H1 (cell line): ENCODE measurements around the gene AIFM2. TPM values are rescaled to one million over a fixed set of nuclear protein-coding genes. Genes with fewer than 3 reads are reported as not detected.

ENCODE experiments used
- CBX5 ChIP-seq: fragments of 300-800, 300-1000 bp; sonication (generic); IDR thresholded peaks from 2 replicates; pipeline ENCODE4 v1.7.1; 2016; ENCODE audit warnings: antibody characterized with exemption, low read length, low read depth
- EGR1 ChIP-seq: IDR thresholded peaks from 2 replicates; pipeline ENCODE4 v1.6.1; 2011; ENCODE audit warnings: low read depth, low read length, borderline replicate concordance
- GABPA ChIP-seq: IDR thresholded peaks from 2 replicates; pipeline ENCODE4 v1.6.1; 2011; ENCODE audit warnings: mild to moderate bottlenecking, low read length, moderate library complexity, borderline replicate concordance; ENCODE audit not compliant: insufficient read depth
- JUN ChIP-seq: IDR thresholded peaks from 2 replicates; pipeline ENCODE4 v1.6.1; 2011; ENCODE audit warnings: low read depth, mild to moderate bottlenecking, improper control_type of control experiment, low read length
- RBBP5 ChIP-seq: IDR thresholded peaks from 2 replicates; pipeline ENCODE4 v1.7.1; 2012; ENCODE audit warnings: low read depth, mild to moderate bottlenecking, inconsistent platforms, low read length, moderate library complexity, borderline replicate concordance
- RXRA ChIP-seq: IDR thresholded peaks from 2 replicates; pipeline ENCODE4 v1.6.1; 2011; ENCODE audit warnings: low read depth, mild to moderate bottlenecking, low read length, moderate library complexity; ENCODE audit not compliant: insufficient read depth
- TEAD4 ChIP-seq: IDR thresholded peaks from 2 replicates; pipeline ENCODE4 v1.6.1; 2012; ENCODE audit warnings: low read depth, low read length, inconsistent platforms, mixed read lengths
- polyA plus RNA-seq, 7 experiments: library from polyadenylated mRNA; depleted of rRNA in 3 of 7; stranded (reverse) in 5 of 7; unstranded in 2 of 7; fragments of >200 nt in 5 of 7; fragments of 200-250 nt in 2 of 7; gene quantifications; 1 replicate in 5 of 7; 2 replicates in 1 of 7; 4 replicates in 1 of 7; pipeline versions ENCODE4 v1.2.1 to v1.2.3, GENCODE V29; 2011 to 2013; ENCODE audit warnings: missing spikeins in 2 of 7, mixed read lengths in 2 of 7
- total RNA-seq: library from RNA; stranded (reverse); fragmentation: NEBNext Ultra II Directional; extraction: Animal tissue kit (Norgen Biotek cat#: 25700); gene quantifications from 2 replicates; pipeline ENCODE4 v1.2.1, GENCODE V29; 2021
- TF ChIP-seq, protein P1 (sequence below): fragments of 300-600 bp; sonication (generic); IDR thresholded peaks from 2 replicates; pipeline ENCODE4 v1.7.1; 2012; ENCODE audit warnings: low read length, moderate library complexity, mild to moderate bottlenecking, inconsistent platforms; ENCODE audit not compliant: insufficient replicate concordance
- TF ChIP-seq, protein P2 (sequence below): IDR thresholded peaks from 2 replicates; pipeline ENCODE4 v1.6.1; 2011; ENCODE audit warnings: low read depth, mild to moderate bottlenecking, low read length; ENCODE audit not compliant: insufficient read depth

The AIFM2 gene
- total and polyA plus RNA-seq, 2 of the 8 experiments (the other 6 are each of a cell fraction or from before 2014, with no cell fraction given) = 4.0 TPM

DNA sequence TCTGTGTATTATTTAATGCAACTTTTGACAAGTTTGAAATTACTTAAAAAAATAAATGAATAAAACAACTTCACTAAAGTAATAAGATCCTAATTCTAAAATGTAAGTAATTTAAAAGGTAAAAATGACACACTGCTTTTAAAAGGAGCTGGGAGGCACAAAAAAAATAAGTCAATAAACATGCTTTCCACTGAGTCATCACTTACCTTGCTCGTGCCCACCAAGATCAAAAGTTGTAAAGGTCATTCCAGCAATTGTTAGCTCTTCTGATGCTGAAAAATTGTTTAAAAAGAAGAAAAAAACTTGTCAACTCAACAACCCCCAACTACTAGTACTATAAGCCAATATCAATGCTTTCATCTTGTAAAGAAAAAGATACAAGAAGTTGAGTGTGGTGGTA lies 28.2 kb upstream of the AIFM2 start (continued):
- TF ChIP-seq, protein P1, sequence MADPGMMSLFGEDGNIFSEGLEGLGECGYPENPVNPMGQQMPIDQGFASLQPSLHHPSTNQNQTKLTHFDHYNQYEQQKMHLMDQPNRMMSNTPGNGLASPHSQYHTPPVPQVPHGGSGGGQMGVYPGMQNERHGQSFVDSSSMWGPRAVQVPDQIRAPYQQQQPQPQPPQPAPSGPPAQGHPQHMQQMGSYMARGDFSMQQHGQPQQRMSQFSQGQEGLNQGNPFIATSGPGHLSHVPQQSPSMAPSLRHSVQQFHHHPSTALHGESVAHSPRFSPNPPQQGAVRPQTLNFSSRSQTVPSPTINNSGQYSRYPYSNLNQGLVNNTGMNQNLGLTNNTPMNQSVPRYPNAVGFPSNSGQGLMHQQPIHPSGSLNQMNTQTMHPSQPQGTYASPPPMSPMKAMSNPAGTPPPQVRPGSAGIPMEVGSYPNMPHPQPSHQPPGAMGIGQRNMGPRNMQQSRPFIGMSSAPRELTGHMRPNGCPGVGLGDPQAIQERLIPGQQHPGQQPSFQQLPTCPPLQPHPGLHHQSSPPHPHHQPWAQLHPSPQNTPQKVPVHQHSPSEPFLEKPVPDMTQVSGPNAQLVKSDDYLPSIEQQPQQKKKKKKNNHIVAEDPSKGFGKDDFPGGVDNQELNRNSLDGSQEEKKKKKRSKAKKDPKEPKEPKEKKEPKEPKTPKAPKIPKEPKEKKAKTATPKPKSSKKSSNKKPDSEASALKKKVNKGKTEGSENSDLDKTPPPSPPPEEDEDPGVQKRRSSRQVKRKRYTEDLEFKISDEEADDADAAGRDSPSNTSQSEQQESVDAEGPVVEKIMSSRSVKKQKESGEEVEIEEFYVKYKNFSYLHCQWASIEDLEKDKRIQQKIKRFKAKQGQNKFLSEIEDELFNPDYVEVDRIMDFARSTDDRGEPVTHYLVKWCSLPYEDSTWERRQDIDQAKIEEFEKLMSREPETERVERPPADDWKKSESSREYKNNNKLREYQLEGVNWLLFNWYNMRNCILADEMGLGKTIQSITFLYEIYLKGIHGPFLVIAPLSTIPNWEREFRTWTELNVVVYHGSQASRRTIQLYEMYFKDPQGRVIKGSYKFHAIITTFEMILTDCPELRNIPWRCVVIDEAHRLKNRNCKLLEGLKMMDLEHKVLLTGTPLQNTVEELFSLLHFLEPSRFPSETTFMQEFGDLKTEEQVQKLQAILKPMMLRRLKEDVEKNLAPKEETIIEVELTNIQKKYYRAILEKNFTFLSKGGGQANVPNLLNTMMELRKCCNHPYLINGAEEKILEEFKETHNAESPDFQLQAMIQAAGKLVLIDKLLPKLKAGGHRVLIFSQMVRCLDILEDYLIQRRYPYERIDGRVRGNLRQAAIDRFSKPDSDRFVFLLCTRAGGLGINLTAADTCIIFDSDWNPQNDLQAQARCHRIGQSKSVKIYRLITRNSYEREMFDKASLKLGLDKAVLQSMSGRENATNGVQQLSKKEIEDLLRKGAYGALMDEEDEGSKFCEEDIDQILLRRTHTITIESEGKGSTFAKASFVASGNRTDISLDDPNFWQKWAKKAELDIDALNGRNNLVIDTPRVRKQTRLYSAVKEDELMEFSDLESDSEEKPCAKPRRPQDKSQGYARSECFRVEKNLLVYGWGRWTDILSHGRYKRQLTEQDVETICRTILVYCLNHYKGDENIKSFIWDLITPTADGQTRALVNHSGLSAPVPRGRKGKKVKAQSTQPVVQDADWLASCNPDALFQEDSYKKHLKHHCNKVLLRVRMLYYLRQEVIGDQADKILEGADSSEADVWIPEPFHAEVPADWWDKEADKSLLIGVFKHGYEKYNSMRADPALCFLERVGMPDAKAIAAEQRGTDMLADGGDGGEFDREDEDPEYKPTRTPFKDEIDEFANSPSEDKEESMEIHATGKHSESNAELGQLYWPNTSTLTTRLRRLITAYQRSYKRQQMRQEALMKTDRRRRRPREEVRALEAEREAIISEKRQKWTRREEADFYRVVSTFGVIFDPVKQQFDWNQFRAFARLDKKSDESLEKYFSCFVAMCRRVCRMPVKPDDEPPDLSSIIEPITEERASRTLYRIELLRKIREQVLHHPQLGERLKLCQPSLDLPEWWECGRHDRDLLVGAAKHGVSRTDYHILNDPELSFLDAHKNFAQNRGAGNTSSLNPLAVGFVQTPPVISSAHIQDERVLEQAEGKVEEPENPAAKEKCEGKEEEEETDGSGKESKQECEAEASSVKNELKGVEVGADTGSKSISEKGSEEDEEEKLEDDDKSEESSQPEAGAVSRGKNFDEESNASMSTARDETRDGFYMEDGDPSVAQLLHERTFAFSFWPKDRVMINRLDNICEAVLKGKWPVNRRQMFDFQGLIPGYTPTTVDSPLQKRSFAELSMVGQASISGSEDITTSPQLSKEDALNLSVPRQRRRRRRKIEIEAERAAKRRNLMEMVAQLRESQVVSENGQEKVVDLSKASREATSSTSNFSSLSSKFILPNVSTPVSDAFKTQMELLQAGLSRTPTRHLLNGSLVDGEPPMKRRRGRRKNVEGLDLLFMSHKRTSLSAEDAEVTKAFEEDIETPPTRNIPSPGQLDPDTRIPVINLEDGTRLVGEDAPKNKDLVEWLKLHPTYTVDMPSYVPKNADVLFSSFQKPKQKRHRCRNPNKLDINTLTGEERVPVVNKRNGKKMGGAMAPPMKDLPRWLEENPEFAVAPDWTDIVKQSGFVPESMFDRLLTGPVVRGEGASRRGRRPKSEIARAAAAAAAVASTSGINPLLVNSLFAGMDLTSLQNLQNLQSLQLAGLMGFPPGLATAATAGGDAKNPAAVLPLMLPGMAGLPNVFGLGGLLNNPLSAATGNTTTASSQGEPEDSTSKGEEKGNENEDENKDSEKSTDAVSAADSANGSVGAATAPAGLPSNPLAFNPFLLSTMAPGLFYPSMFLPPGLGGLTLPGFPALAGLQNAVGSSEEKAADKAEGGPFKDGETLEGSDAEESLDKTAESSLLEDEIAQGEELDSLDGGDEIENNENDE = no peak
- TF ChIP-seq CBX5 (no peak), RBBP5 (no peak), EGR1 (no peak), GABPA (no peak), RXRA (no peak), TEAD4 (no peak), JUN (no peak)
- TF ChIP-seq, protein P2, sequence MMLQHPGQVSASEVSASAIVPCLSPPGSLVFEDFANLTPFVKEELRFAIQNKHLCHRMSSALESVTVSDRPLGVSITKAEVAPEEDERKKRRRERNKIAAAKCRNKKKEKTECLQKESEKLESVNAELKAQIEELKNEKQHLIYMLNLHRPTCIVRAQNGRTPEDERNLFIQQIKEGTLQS = no peak
